ENCODE measurements around the gene ECD. TPM values are rescaled to one million over a fixed set of nuclear protein-coding genes. Genes with fewer than 3 reads are reported as not detected.
A peak's percentile ranks its signal among the peaks of the same experiment; 100 is the strongest.

The ECD gene
- total RNA-seq, 1 donor from 2014 or later, result 6.2 TPM

GRCh38 chr10:73168465-73168803, 626 bp upstream of the ECD start:
- intact Hi-C loops (cut with DNase I), result loop anchor here (1.0 to 10.0 kb wide), 4 partner anchors 56 to 814 kb away; partner anchors contain the start of genes DNAJB12, DNAJC9, NUDT13 and P4HA1
- peaks cover 0 to 19% of the 10 kb centered on the region in 2 donors for H3K4me1 ChIP-seq
- peak overlapping the region; percentile 82 to 88 for H3K4me3 ChIP-seq

GRCh38 chr10:73167458-73167782, 388 bp downstream of the ECD start:
- intact Hi-C loops (cut with DNase I), result loop anchor here (5.0 to 10.0 kb wide), 2 partner anchors 55 to 813 kb away; partner anchors contain the start of genes DNAJB12 and NUDT13
- Histone ChIP-seq H3K4me3 (peak overlapping the region; percentile 82 to 88), H3K4me1 (peaks cover 0 to 19% of the 10 kb centered on the region in 2 donors)

More at GRCh38 chr10:73168465-73168803, 626 bp upstream of the ECD start:
- Histone ChIP-seq H3K36me3 (no peaks in the 10 kb centered on the region), H3K27ac (peak overlapping the region; percentile 96 to 97), H3K9me3 (no peaks in the 10 kb centered on the region), H3K27me3 (no peaks in the 10 kb centered on the region)
- peak in 1 of 3 experiments; percentile 2 for TF ChIP-seq CTCF (IDR thresholded peaks at IDR 0.05)
- DNase-seq (ENCODE audit: low spot score in 2 of 2), result no peak

GRCh38 chr10:73166972-73167371, 836 bp downstream of the ECD start:
- Histone ChIP-seq H3K4me1 (peaks cover 0 to 20% of the 10 kb centered on the region in 2 donors), H3K27ac (peak overlapping the region; percentile 96 to 97), H3K36me3 (peaks cover 0 to 8% of the 10 kb centered on the region in 2 donors), H3K27me3 (no peaks in the 10 kb centered on the region), H3K4me3 (peak overlapping the region; percentile 82 to 88), H3K9me3 (no peaks in the 10 kb centered on the region)
- no peak for TF ChIP-seq CTCF (IDR thresholded peaks at IDR 0.05)
- intact Hi-C loops (cut with DNase I), result loop anchor here (5.0 to 10.0 kb wide), 2 partner anchors 55 to 812 kb away; partner anchors contain the start of genes DNAJB12 and NUDT13
- DNase-seq (ENCODE audit: low spot score in 2 of 2), result no peak

More at GRCh38 chr10:73167458-73167782, 388 bp downstream of the ECD start:
- Histone ChIP-seq H3K9me3 (no peaks in the 10 kb centered on the region), H3K36me3 (peaks cover 0 to 3% of the 10 kb centered on the region in 2 donors), H3K27ac (peak overlapping the region; percentile 96 to 97), H3K27me3 (no peaks in the 10 kb centered on the region)
- no peak for DNase-seq (ENCODE audit: low spot score in 2 of 2)
- TF ChIP-seq CTCF (IDR thresholded peaks at IDR 0.05), result no peak

- peaks cover 0 to 14% of the 10 kb centered on the region in 2 donors for H3K4me1 ChIP-seq
- intact Hi-C loops (cut with DNase I), result loop anchor here (10.0 kb wide), 1 partner anchor 808 kb away; the partner anchor contains the start of gene DNAJB12
- H3K36me3 ChIP-seq, result peaks cover 9 to 24% of the 10 kb centered on the region in 2 donors
- no peak overlapping the region for H3K4me3 ChIP-seq
- no peaks in the 10 kb centered on the region for H3K27me3 ChIP-seq
- H3K9me3 ChIP-seq, result no peaks in the 10 kb centered on the region
- H3K27ac ChIP-seq, result no peak overlapping the region
- no peak for TF ChIP-seq CTCF (IDR thresholded peaks at IDR 0.05)
- DNase-seq (ENCODE audit: low spot score in 2 of 2), result no peak
Observed at GRCh38 chr10:73163096-73163495, 4.7 kb downstream of the ECD start.

GRCh38 chr10:73161662-73162061, 6.1 kb downstream of the ECD start:
- peaks cover 0 to 9% of the 10 kb centered on the region in 2 donors for H3K4me1 ChIP-seq
- peaks cover 18 to 38% of the 10 kb centered on the region in 2 donors for H3K36me3 ChIP-seq
- TF ChIP-seq CTCF (IDR thresholded peaks at IDR 0.05), result no peak
- no peaks in the 10 kb centered on the region for H3K9me3 ChIP-seq
- DNase-seq (ENCODE audit: low spot score in 2 of 2), result no peak
- no peak overlapping the region for H3K27ac ChIP-seq
- intact Hi-C loops (cut with DNase I), result loop anchor here (10.0 kb wide), 1 partner anchor 807 kb away; the partner anchor contains the start of gene DNAJB12
- no peaks in the 10 kb centered on the region for H3K27me3 ChIP-seq
- no peak overlapping the region for H3K4me3 ChIP-seq

All from ascending aorta (tissue), 2 donors.